ENCODE measurements around the gene CHST11. TPM values are rescaled to one million over a fixed set of nuclear protein-coding genes. Genes with fewer than 3 reads are reported as not detected.

CHST11 gene
- total and polyA plus RNA-seq, 9 of the 15 experiments (the other 6 are each of a cell fraction or from before 2014, with no cell fraction given) = 2.3 to 38.7 (median 15.0) TPM

- no peak for TF ChIP-seq ZNF318 (IDR thresholded peaks at IDR 0.05; ENCODE audit: borderline replicate concordance in 1 of 2, low read depth in 1 of 2)
- TF ChIP-seq PREB (CRISPR knock-in tag; IDR thresholded peaks at IDR 0.05) = no peak
- no peak for TF ChIP-seq REST (IDR thresholded peaks at IDR 0.05; ENCODE audit: borderline replicate concordance)
- TF ChIP-seq REST (CRISPR knock-in tag; IDR thresholded peaks at IDR 0.05; ENCODE audit: low read depth) = no peak
- no peak for TF ChIP-seq ZNF444 (CRISPR knock-in tag; IDR thresholded peaks at IDR 0.05)
- no peak for TF ChIP-seq ZFP1 (CRISPR knock-in tag; IDR thresholded peaks at IDR 0.05)
Observed at GRCh38 chr12:104792570-104792969, 335.8 kb downstream of the CHST11 start (continued).
